WTC11 (cell line): ENCODE results near the gene STAMBP.

Source experiments
- ATF6 ChIP-seq: sonication (generic); formaldehyde crosslinking; IDR thresholded peaks from 2 replicates; pipeline ENCODE4 v1.8.1; 2023; ENCODE audit warnings: mild to moderate bottlenecking, missing genetic modification reagents
- CTCF ChIP-seq: fragments of 200-600 bp; IDR thresholded peaks from 2 replicates; pipeline ENCODE4 v1.8.0; 2022; ENCODE audit warnings: antibody characterized with exemption
- ESRRA ChIP-seq: sonication (generic); formaldehyde crosslinking; IDR thresholded peaks from 2 replicates; pipeline ENCODE4 v1.8.1; 2022; ENCODE audit warnings: mild to moderate bottlenecking, missing genetic modification reagents, borderline replicate concordance
- NR2C2 ChIP-seq: sonication (generic); formaldehyde crosslinking; IDR thresholded peaks from 2 replicates; pipeline ENCODE4 v1.8.0; 2022; ENCODE audit warnings: mild to moderate bottlenecking, missing genetic modification reagents
- RORB ChIP-seq: fragments of 250-450 bp; sonication (Bioruptor Pico); IDR thresholded peaks from 2 replicates; pipeline ENCODE4 v1.9.0; 2021; ENCODE audit warnings: mild to moderate bottlenecking
- ZNF671 ChIP-seq: fragments of 250-450 bp; sonication (Bioruptor Pico); IDR thresholded peaks from 2 replicates; pipeline ENCODE4 v1.8.0; 2021; ENCODE audit warnings: mild to moderate bottlenecking
- TF ChIP-seq, protein P1 (sequence below): sonication (generic); formaldehyde crosslinking; IDR thresholded peaks from 2 replicates; pipeline ENCODE4 v1.8.1; 2023; ENCODE audit warnings: mild to moderate bottlenecking, moderate library complexity, missing genetic modification reagents

DNA sequence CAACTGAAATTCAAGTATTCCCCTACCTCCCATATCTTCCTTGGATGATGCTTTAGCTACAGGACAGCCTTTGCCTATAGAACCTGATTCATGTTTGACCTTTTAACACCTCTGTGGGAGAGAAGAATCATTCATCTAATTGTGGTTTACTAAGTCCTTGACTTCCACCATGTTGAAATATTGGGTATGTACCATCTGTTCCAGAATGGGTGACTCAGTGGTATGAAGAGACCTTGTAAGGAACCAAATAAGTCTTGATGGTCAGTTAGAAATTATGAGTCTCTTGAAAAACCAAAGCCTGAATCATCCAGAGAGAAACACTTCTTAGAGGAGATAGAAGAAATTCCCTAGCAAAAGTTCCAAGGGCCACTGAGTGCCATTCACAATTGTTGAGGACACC lies 27.5 kb downstream of the STAMBP start:
- TF ChIP-seq ESRRA (CRISPR knock-in tag) = no peak
- TF ChIP-seq ZNF671 (CRISPR knock-in tag) = no peak
- no peak for TF ChIP-seq CTCF
- no peak for TF ChIP-seq ATF6 (CRISPR knock-in tag)
- TF ChIP-seq RORB = no peak
- no peak for TF ChIP-seq NR2C2 (CRISPR knock-in tag)
- TF ChIP-seq, protein P1, sequence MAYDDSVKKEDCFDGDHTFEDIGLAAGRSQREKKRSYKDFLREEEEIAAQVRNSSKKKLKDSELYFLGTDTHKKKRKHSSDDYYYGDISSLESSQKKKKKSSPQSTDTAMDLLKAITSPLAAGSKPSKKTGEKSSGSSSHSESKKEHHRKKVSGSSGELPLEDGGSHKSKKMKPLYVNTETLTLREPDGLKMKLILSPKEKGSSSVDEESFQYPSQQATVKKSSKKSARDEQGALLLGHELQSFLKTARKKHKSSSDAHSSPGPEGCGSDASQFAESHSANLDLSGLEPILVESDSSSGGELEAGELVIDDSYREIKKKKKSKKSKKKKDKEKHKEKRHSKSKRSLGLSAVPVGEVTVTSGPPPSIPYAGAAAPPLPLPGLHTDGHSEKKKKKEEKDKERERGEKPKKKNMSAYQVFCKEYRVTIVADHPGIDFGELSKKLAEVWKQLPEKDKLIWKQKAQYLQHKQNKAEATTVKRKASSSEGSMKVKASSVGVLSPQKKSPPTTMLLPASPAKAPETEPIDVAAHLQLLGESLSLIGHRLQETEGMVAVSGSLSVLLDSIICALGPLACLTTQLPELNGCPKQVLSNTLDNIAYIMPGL (CRISPR knock-in tag) = no peak
